GM19239 (cell line): ENCODE data around the gene PRKCZ.

Experiments
- DNase-seq: peaks from one replicate; pipeline ENCODE4 v3.0.0; 2011; ENCODE audit warnings: low spot score; ENCODE audit not compliant: insufficient read length
- FAIRE-seq: peaks from 2 replicates; lab custom pipeline; 2011; peaks lifted over from hg19 to GRCh38; lab: Jason Lieb, UNC

PRKCZ gene

DNA sequence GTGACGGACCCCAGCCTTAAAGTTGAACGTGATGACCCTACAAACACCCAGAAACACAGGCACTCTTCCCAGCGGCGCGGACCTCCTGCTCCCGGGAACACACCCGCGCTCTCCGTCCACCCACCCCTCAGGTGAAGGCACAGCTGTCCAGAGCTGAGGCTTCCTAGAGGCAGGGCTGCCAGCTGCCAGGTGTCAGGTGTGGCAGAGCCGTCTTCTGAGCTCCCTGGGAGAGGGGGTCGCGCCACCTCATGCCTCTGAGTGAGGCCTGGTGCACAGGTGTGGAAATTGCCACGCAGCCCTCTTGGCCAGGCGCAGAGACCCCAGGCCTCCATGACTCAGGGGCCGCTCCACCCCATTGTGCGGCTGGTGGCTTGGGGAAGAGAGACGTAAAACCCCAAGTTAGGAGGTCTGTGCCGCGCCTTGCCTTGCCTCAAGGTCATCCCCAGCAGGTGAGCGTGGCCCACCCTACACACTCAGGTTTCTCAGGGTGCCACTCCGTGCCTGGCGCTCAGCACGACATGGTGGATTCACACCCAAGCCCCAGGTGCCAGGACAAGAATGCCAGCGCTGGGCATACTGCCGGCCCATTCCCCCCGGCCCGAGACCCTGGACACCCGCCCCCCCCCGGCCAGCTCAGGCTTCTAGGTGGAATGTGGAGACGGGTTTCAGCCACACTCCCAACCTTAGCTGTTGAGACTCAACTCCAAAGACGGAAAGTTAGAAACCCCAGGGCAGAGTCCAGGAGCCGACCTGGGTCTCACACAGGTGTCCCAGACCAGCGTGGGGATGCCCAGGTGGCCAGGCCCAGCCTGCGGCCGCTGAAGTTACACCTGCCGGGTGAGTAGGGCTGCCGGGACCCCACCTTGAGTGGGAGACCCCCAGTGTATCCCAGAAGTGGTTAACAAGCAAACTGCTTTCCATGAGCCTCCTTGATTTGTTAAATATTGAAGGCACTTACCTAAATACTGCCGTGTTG, 136.0 kb downstream of the PRKCZ start:
- FAIRE-seq (no peak), DNase-seq (no peak)

GRCh38 chr1:2186901-2187300, 136.7 kb downstream of the PRKCZ start:
- FAIRE-seq (no peak), DNase-seq (no peak)

DNA sequence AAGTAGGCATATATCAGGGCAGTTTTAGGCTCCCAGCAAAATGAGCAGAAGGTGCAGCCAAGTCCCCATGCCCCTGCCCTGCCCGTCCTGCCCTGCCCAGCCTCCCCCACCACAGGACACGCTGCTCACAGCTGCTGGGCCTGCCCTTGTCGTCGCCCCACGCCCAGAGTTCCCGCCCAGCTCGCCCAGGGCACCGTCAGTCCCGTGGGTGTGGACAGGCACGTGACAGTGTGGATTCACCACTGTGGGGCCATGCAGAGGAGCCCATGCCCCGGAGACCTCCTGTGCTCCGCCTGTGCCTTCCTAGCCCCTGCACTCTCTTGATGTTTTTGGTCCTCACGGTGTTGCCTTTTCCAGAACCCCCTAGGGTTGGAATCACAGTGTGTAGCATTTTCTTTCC, 137.4 kb downstream of the PRKCZ start:
- no peak for FAIRE-seq
- no peak for DNase-seq

DNA sequence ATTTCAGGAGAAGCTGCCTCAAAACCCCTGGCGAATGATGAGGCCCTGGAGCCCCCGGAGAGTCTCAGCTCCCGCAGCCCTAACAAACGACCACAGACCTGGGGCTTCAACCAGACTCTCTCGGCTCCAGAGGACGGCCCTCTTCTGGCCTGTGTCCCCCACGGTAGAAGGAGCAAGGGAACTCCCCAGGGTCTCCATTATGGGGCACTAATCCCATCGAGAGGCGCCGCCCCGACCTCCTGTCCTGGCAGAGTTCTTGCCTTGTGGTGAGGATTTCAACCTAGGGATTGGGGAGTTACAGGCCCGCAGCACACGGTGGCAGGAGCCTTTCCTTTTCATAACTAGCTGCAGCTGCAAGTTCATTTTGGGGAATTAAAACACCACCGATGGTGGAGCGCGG, 138.1 kb downstream of the PRKCZ start:
- DNase-seq (no peak), FAIRE-seq (no peak)

DNA sequence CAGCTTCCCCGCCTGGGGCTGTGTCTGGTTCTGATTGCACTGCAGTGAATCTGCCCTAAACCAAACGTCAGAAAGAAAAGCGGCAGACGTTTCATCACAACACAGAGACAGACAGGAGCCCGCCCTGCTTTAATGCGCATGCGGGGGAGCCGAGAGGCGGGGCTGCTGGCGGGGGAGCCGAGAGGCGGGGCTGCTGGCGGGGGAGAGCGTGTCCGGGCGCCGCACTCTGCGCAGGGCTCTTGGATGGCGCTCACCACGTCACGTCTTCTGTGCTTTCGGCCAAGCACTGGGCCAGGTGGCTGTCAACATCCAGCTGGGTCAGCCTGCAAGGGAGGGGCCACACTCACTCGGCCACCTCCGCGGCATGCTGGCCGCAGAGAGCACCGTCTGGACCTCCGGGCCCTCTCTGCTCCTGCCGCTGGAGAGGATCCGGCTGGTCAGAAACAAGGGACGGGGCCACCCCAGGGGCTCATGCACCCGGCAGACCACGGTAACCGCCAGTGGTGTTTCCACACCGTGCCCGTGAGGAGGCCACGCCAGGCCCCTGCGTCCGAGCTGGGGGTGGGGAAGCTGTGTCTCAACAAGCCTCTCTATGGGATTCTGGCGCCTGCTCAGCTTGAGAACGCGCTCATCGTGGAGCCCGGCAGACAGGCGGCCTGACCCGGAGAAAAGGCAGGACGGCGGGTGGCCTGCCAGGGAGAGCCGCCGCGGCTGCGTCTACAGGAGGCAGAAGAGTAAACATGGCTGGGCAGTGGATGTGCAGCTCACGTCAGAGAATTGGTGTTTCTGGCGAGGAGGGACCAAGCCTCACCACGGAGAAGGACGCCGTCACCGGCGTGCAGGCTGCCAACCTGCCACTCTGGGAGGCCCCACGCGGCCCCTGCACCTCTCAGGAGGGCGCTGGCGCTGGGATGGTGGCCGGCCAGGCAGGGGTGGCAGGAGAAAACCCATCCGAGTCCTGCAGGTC, 139.5 kb downstream of the PRKCZ start:
- peak; percentile 72 for DNase-seq
- FAIRE-seq, result peak; percentile 8

DNA sequence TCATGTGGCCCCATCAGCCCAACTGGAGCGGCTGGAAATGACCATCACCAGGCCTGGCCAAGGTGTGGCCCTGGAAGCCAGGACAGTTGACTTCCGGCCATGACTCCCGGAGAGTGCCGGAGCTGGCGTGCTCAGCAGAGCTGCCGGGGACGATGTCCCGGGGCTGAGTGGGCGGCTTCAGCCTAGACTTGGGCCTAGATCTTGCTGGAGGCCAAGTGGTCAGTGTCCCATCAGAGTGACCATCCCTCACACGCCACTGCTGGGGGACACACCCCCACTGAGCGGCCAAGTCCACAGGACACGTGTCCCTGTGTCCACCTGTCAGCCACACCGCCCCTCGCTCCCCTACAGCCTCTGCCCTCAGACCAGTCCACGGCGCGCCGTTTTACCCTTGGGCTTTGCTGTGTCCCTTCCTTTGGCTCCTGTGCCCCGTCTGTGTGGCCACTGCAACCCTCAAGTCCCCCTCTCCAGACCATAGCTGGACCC, 140.3 kb downstream of the PRKCZ start:
- FAIRE-seq, result no peak
- no peak for DNase-seq

DNA sequence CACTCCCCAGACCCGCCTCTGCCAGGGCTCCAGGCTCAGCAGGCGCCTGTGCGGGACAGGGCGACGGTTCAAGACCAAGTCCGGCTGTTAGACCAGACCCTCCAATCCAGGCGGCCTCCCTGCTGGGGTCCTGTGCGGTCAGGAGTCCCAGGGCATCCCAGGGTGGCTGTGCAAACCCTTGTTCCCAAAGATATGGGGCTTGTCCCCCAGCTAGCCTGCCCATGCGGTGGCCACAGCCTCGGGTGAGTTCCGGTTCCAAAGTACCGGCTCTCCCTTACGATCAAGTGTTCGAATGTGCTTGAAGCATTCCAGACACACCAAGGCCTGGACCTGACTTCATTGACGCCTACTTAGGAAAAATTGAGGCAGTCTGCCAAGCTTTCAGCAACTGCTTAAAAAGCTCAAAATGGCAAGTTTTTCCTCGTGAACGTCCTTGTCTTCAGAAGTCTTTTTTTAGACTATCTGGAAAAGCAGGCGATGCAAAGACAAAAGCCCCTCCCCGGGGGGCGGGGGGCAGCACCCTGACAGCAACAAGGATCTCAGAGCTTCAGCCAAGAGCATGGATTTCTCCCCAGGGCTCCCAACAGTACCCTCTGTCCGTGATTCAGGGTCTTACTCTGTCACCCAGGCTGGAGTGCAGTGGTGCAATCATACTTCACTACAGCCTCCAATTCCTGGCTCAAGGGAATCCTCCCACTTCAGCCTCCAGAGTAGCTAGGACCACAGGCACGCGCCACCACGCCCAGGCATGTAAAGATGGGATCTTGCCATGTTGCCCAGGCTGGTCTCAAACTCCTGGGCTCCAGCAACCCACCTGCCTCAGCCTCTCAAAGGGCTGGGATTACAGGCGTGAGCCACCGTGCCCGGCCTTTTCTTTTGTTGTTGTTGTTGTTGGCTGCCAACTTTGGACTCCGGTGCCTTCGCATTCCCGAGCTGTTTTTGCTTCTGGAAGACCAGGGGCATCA, 142.1 kb downstream of the PRKCZ start:
- no peak for DNase-seq
- FAIRE-seq, result no peak

DNA sequence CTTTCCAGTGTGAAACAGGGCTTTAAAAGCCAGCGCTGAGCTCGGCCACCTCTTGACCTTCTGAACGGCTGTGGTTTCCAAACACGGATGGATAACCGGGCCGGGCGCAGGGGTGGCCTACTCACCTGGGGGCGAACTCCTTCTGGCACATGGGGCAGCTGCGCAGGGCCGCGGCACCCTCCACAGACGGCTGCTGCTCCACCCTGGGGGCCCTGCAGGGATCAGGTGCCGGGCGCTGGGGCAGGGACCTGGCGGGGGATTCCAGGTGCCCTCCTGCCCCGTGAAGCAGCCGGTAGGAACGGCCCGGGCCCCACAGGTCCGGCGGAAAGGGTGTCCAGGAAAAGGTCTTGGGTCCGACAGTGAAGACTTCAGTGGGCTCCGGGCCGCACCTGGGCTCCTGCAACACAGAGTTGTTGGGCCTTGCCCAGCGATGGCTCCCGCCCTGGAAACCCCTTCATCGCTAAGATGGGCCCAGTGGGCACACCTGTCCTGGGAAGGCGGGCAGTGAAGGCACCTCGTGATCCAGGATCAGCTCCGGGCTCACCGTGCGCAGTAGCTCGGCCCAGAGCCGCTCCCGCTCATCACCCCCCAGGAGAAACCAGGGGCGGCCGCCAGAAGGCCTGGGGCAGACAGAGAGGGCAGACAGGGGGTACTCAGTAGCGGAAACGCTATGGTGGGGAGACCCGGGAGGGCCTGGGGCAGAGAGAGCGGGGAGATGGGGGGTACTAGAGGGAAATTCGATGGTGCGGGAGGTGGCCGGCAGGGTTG, 143.5 kb downstream of the PRKCZ start:
- FAIRE-seq, result no peak
- DNase-seq, result no peak

DNA sequence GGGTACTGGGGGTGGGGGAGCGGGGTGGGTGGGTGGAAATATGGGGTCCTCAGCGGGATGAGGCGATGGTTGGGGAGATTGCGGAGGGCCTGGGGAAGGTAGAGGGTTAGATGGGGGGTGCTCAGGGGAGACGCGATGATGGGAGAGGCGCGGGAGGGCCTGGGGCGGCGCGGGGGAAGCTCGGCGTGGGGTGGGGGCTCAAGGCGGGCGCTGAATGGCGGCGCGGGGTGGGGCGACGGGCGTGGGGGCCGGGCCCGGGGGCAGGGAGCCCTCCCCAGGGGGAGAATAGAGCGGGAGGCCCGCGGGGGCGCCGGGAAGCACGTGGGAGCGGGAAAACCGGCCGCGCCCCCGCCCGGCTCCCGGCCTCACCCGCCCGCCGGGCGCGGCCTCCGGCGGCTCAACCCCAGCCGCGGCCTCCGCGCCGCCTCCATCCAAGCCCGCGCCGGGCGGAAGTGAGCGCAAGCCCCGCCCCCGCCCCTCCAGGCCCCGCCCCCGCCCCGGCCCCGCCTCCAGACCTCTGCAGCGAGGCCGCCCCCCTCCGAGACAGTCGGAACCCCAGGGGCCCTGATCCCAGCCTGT, 144.2 kb downstream of the PRKCZ start, which contains the start of gene FAAP20:
Gene FAAP20, minus strand, starts transcription at position 454 of the 579 bp plus-strand sequence. Its CDS starts 23 bp downstream, at position 431.
- FAIRE-seq (no peak), DNase-seq (peak; percentile 90)

GRCh38 chr1:2194898-2195673, 144.9 kb downstream of the PRKCZ start:
- DNase-seq (peak; percentile 95), FAIRE-seq (peak; percentile 93)

GRCh38 chr1:2195785-2196184, 145.6 kb downstream of the PRKCZ start:
- no peak for FAIRE-seq

GRCh38 chr1:2196901-2197638, 146.9 kb downstream of the PRKCZ start:
- DNase-seq, result no peak

More at GRCh38 chr1:2195785-2196184, 145.6 kb downstream of the PRKCZ start:
- DNase-seq, result no peak

DNA sequence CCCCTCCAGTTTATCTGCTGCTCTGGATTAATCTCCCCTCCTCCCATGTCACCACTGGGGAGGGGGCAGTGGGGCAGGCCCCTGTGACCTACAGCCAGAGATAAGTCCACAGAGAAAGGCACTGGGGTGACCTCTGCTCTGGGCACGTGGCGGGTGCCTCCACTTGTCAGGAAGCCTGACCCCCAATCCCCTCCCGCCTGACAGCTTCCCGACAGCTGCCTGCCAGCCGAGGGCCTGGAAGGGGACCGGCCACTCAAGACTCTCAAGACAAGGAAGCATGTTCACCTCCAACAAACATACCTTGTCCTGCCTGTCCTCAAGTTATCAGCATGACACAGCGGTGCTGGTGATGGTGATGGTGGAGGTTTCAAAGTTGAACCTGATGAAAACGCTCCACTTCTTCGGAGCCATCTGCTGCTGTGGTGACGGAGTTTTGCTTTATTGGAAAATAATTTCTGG, 147.5 kb downstream of the PRKCZ start:
- FAIRE-seq (no peak), DNase-seq (no peak)

More at GRCh38 chr1:2196901-2197638, 146.9 kb downstream of the PRKCZ start:
- FAIRE-seq, result no peak

DNA sequence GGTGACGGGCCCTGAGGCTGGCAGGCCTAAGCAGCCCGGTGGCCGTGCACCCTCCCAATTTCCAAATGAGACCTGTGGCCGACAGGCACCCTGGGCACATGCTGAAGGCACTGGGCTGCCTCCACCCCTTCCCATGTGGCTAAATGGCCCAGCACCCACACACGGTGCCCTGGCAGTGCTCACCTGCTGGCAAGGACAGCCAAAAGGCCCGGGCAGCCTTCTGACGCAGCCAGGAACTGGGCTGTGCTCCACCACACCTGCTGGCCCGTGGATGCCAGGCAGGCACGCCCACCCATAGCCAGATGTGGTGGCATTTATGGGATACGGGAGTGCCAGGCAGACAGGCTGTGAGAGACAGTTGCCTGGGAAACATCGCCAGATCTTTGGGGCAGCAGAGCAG, 148.4 kb downstream of the PRKCZ start:
- FAIRE-seq, result no peak
- DNase-seq, result no peak

GRCh38 chr1:2199042-2199810, 149.0 kb downstream of the PRKCZ start:
- FAIRE-seq, result peak; percentile 93
- peak; percentile 76 for DNase-seq
